Measurements from ENCODE around the gene IRAK2. TPM values are rescaled to one million over a fixed set of nuclear protein-coding genes. Genes with fewer than 3 reads are reported as not detected.

IRAK2 gene
- total and polyA plus RNA-seq, 9 donors, result 1.1 to 2.3 (median 1.5) TPM

DNA sequence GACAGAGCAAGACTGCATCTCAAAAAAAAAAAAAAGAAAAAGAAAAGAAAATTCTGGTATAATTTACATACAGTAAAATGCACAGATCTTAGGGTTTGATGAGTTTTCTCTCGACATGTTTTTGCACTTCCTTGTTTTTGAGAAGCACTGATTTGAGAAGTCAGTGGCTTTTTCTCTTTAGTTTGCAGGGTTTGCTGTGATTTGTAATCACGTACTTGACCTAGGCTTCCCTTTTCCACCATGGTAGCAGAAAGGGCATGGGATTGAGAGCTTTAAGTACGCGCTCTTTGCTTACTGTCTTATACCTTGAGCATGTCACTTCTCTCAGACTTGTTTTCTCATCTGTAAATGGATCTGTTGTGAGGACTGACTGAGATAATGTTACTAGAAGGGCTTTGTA is 19.0 kb upstream of the IRAK2 start:
- intact Hi-C loops (cut with DNase I), result no loop called here
- Histone ChIP-seq H3K36me3 (no peaks in the 10 kb centered on the region), H3K27ac (no peak overlapping the region), H3K27me3 (no peaks in the 10 kb centered on the region), H3K9me3 (no peaks in the 10 kb centered on the region), H3K4me1 (ENCODE audit: insufficient read depth) (peaks cover 12% of the 10 kb centered on the region), H3K4me3 (no peak overlapping the region)
- TF ChIP-seq, protein P1, sequence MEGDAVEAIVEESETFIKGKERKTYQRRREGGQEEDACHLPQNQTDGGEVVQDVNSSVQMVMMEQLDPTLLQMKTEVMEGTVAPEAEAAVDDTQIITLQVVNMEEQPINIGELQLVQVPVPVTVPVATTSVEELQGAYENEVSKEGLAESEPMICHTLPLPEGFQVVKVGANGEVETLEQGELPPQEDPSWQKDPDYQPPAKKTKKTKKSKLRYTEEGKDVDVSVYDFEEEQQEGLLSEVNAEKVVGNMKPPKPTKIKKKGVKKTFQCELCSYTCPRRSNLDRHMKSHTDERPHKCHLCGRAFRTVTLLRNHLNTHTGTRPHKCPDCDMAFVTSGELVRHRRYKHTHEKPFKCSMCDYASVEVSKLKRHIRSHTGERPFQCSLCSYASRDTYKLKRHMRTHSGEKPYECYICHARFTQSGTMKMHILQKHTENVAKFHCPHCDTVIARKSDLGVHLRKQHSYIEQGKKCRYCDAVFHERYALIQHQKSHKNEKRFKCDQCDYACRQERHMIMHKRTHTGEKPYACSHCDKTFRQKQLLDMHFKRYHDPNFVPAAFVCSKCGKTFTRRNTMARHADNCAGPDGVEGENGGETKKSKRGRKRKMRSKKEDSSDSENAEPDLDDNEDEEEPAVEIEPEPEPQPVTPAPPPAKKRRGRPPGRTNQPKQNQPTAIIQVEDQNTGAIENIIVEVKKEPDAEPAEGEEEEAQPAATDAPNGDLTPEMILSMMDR (IDR thresholded peaks at IDR 0.05), result no peak
- TF ChIP-seq POLR2A (IDR thresholded peaks at IDR 0.05), result no peak
- no peak for TF ChIP-seq EP300 (IDR thresholded peaks at IDR 0.05)
- no peak for DNase-seq
- WGBS, 3 donors, result 83 to 88% (median 85%) methylated on average over 4 of the region's 4 CpGs

GRCh38 chr3:10149226-10149625 is 15.5 kb upstream of the IRAK2 start:
- WGBS, 3 donors, result 91 to 96% (median 92%) methylated on average over 8 of the region's 8 CpGs
- Histone ChIP-seq H3K27ac (no peak overlapping the region), H3K36me3 (no peaks in the 10 kb centered on the region), H3K4me1 (ENCODE audit: insufficient read depth) (peaks cover 2% of the 10 kb centered on the region), H3K27me3 (no peaks in the 10 kb centered on the region), H3K4me3 (no peak overlapping the region), H3K9me3 (no peaks in the 10 kb centered on the region)
- intact Hi-C loops (cut with DNase I), result no loop called here
- TF ChIP-seq EP300 (IDR thresholded peaks at IDR 0.05), result no peak
- TF ChIP-seq POLR2A (IDR thresholded peaks at IDR 0.05), result no peak
- TF ChIP-seq, protein P1 (IDR thresholded peaks at IDR 0.05), result no peak
- no peak for DNase-seq

DNA sequence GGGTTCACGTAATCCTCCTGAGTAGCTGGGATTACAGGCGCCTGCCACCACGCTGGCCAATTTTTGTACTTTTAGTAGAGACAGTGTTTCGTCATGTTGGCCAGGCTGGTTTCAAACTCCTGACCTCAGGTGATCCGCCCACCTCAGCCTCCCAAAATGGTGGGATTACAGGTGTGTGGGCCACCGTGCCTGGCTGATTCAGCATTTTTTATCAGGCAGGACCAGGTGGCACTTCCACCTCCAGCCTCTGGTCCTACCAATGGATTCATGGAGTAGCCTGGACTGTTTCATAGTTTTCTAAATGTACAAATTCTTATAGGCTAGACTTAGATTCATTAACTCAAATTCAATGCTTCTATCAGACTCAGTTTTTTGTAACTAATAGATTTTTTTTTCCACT is 13.7 kb upstream of the IRAK2 start:
- H3K9me3 ChIP-seq, result no peaks in the 10 kb centered on the region
- no peak overlapping the region for H3K27ac ChIP-seq
- intact Hi-C loops (cut with DNase I), result no loop called here
- no peaks in the 10 kb centered on the region for H3K4me1 ChIP-seq (ENCODE audit: insufficient read depth)
- TF ChIP-seq, protein P1 (IDR thresholded peaks at IDR 0.05), result no peak
- no peak for TF ChIP-seq POLR2A (IDR thresholded peaks at IDR 0.05)
- no peak for TF ChIP-seq EP300 (IDR thresholded peaks at IDR 0.05)
- WGBS, 3 donors, result 75 to 81% (median 76%) methylated on average over 6 of the region's 6 CpGs
- H3K27me3 ChIP-seq, result no peaks in the 10 kb centered on the region
- no peaks in the 10 kb centered on the region for H3K36me3 ChIP-seq
- no peak for DNase-seq
- H3K4me3 ChIP-seq, result no peak overlapping the region

- H3K4me3 ChIP-seq, result no peak overlapping the region
- no peaks in the 10 kb centered on the region for H3K27me3 ChIP-seq
- 82 to 84% (median 83%) methylated on average over 14 of the region's 14 CpGs for WGBS, 3 donors
- H3K9me3 ChIP-seq, result no peaks in the 10 kb centered on the region
- TF ChIP-seq EP300 (IDR thresholded peaks at IDR 0.05) (no peak), POLR2A (IDR thresholded peaks at IDR 0.05) (no peak)
- TF ChIP-seq, protein P1 (IDR thresholded peaks at IDR 0.05), result no peak
- intact Hi-C loops (cut with DNase I), result no loop called here
- no peak for DNase-seq
- no peaks in the 10 kb centered on the region for H3K36me3 ChIP-seq
- H3K27ac ChIP-seq, result no peak overlapping the region
- H3K4me1 ChIP-seq (ENCODE audit: insufficient read depth), result no peaks in the 10 kb centered on the region
Observed at GRCh38 chr3:10154335-10155122, 10.2 kb upstream of the IRAK2 start.

Data from ovary (tissue), 9 donors.